NT2/D1 (cell line): Measurements from ENCODE around the gene MACROD1.

Source experiments
- SUZ12 ChIP-seq: IDR thresholded peaks from 2 replicates; pipeline ENCODE4 v1.6.1; 2011; ENCODE audit not compliant: insufficient read length, insufficient read depth; ENCODE audit errors: extremely low read depth
- YY1 ChIP-seq: IDR thresholded peaks from 2 replicates; pipeline ENCODE4 v1.6.1; 2011; ENCODE audit not compliant: insufficient read length, insufficient read depth
- ZNF274 ChIP-seq: IDR thresholded peaks from 2 replicates; pipeline ENCODE4 v1.6.1; 2011; ENCODE audit warnings: mild to moderate bottlenecking, low read depth, low read length

DNA sequence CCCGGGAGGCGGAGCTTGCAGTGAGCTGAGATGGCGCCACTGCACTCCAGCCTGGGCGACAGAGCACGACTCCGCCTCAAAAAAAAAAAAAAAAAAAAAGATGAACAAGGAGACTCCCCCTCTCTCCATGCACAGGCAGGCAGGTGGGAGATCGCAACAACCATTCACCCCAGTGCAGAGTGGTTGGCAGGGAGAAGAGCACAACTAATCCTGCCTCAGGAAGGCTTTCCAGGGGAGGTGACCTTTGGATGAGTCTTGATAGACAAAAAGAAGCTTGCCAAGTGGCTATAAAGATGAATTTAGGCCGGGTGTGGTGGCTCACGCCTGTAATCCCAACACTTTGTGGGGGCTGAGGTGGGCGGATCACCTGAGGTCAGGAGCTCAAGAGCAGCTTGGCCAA is 100.2 kb downstream of the MACROD1 start:
- TF ChIP-seq YY1 (no peak), SUZ12 (no peak), ZNF274 (no peak)
